HG03095 (cell line): ENCODE results near the gene LCN6.
"Not testable (repeated sequence)": the region's sequence is repeated elsewhere in the genome, so short reads cannot be mapped to it uniquely, and the experiment has no call there.

ENCODE experiments used
- ATAC-seq: cut with Tn5 transposase; IDR thresholded peaks from one replicate; pipeline ENCODE4 v1.9.1; 2021; ENCODE audit warnings: moderate library complexity; ENCODE audit not compliant: unreplicated experiment

LCN6 gene

GRCh38 chr9:136784249-136784996 is 36.1 kb upstream of the LCN6 start:
- ATAC-seq: no peak

- ATAC-seq: no peak
Observed at GRCh38 chr9:136782452-136782851, 34.1 kb upstream of the LCN6 start.

GRCh38 chr9:136779808-136780207 is 31.5 kb upstream of the LCN6 start:
- ATAC-seq: no peak

- no peak for ATAC-seq
Observed at GRCh38 chr9:136777359-136777758, 29.0 kb upstream of the LCN6 start.

- no peak for ATAC-seq
Observed at GRCh38 chr9:136776947-136777346, 28.6 kb upstream of the LCN6 start.

- no peak for ATAC-seq
Observed at GRCh38 chr9:136775191-136775590, 26.9 kb upstream of the LCN6 start.

- ATAC-seq: no peak
Observed at GRCh38 chr9:136774416-136775045, 26.2 kb upstream of the LCN6 start.

GRCh38 chr9:136773386-136774044 is 25.2 kb upstream of the LCN6 start:
- ATAC-seq: no peak

GRCh38 chr9:136771907-136772415 is 23.6 kb upstream of the LCN6 start:
- no peak for ATAC-seq

- no peak for ATAC-seq
Observed at GRCh38 chr9:136769710-136770191, 21.4 kb upstream of the LCN6 start.

- not testable (repeated sequence) for ATAC-seq
Observed at GRCh38 chr9:136766410-136767120, 18.2 kb upstream of the LCN6 start.

GRCh38 chr9:136765745-136766409 is 17.6 kb upstream of the LCN6 start:
- peak; percentile 56 for ATAC-seq

GRCh38 chr9:136765041-136765440 is 16.7 kb upstream of the LCN6 start:
- no peak for ATAC-seq

- ATAC-seq: no peak
Observed at GRCh38 chr9:136764301-136764891, 16.1 kb upstream of the LCN6 start, which contains the start of gene LCN15. TSS of gene LCN15 (minus strand) at chr9:136764518. CDS start at chr9:136764488, 30 bp downstream.

GRCh38 chr9:136763649-136764035 is 15.3 kb upstream of the LCN6 start:
- no peak for ATAC-seq

GRCh38 chr9:136762915-136763648 is 14.8 kb upstream of the LCN6 start:
- no peak for ATAC-seq

GRCh38 chr9:136762221-136762691 is 13.9 kb upstream of the LCN6 start:
- ATAC-seq: no peak

GRCh38 chr9:136761545-136761981 is 13.2 kb upstream of the LCN6 start:
- ATAC-seq: no peak
